Measurements from ENCODE around the gene SCN4A.

DNA sequence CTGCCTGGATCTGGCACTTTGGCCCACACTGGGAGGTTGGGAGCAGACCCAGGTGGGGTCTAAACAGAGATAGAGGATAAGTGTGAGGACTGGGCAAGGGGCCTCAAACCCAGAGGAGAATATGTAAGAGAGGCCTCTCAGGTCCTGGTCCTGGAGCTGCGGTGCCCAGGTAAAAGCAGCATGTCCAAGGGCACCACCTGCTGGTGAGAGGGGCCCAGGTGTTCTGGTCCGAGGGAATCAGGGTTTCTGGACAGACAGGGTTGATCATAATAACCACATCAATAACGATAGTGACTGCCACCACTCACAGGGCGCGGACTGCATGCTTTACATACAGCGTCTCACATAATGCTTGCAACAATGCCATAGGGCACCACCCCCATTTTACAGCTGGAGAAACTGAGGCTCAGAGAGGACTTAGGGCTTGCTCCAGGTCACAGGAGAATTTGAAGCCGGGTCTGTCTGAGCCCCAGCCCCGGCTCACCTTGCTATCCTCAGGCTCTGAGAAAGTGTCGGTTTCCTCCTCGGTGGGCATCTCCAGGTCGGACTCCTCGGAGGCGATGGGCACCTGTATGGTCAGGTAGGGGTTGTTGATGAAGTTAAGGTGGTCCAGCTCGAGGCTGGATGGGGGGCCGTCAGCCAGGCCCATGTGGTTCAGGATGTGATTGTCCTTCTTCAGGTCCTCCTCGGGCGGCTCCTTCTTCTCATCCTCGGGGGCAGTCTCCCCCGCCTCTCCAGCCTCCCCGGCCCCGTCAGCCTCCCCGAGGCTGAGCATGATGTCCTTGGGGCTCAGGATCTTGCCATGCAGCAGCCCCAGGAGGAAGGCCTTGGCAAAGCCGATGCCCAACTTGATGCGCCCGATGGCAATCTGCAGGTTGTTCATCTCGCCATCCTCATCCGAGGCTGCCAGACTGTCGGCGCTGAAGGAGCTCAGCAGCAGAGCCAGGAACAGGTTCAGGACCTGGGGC, 21.5 kb downstream of the SCN4A start:
- TF ChIP-seq, protein P1, sequence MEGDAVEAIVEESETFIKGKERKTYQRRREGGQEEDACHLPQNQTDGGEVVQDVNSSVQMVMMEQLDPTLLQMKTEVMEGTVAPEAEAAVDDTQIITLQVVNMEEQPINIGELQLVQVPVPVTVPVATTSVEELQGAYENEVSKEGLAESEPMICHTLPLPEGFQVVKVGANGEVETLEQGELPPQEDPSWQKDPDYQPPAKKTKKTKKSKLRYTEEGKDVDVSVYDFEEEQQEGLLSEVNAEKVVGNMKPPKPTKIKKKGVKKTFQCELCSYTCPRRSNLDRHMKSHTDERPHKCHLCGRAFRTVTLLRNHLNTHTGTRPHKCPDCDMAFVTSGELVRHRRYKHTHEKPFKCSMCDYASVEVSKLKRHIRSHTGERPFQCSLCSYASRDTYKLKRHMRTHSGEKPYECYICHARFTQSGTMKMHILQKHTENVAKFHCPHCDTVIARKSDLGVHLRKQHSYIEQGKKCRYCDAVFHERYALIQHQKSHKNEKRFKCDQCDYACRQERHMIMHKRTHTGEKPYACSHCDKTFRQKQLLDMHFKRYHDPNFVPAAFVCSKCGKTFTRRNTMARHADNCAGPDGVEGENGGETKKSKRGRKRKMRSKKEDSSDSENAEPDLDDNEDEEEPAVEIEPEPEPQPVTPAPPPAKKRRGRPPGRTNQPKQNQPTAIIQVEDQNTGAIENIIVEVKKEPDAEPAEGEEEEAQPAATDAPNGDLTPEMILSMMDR (IDR thresholded peaks at IDR 0.05) = peak in 1 of 3 experiments; percentile 5
- TF ChIP-seq POLR2A (IDR thresholded peaks at IDR 0.05; ENCODE audit: low read depth) = no peak

Data from esophagus muscularis mucosa (tissue), 3 donors.